ENCODE results near the gene RTKN2. TPM values are rescaled to one million over a fixed set of nuclear protein-coding genes. Genes with fewer than 3 reads are reported as not detected.

RTKN2 gene
- total RNA-seq, 1 experiment from 2014 or later, result 14.4 TPM

- Mint-ChIP-seq H3K36me3 (ENCODE audit: insufficient read depth in 1 of 3, low read depth in 3 of 3) (peaks cover 0 to 3% (median 0%) of the 10 kb centered on the region in 3 experiments; a peak in 3 of 7 replicates), H3K27ac (no peak overlapping the region), H3K27me3 (ENCODE audit: low read depth) (no peaks in the 10 kb centered on the region), H3K4me3 (no peak overlapping the region), H3K4me1 (no peaks in the 10 kb centered on the region), H3K9me3 (peaks cover 4 to 9% of the 10 kb centered on the region in 2 experiments; a peak in 3 of 5 replicates)
- H3K4me1 ChIP-seq (ENCODE audit: insufficient read depth, low read length), result no peaks in the 10 kb centered on the region
- no peak overlapping the region for H3K23ac ChIP-seq (ENCODE audit: insufficient read length, low read depth, low read length)
- no peaks in the 10 kb centered on the region for H3K79me1 ChIP-seq (ENCODE audit: insufficient read depth, low read depth, low read length, poor library complexity, severe bottlenecking)
- DNase-seq, result no peak
- H3T11ph ChIP-seq (ENCODE audit: low read length), result no peak overlapping the region
- H3K18ac ChIP-seq (ENCODE audit: insufficient read length, low read depth, low read length), result no peak overlapping the region
- no peak overlapping the region for H2AK5ac ChIP-seq (ENCODE audit: insufficient read length, low read length)
- H3K9me3 ChIP-seq (ENCODE audit: control insufficient read depth, low read depth, low read length), result no peaks in the 10 kb centered on the region
- no peak overlapping the region for H3K27ac ChIP-seq (ENCODE audit: insufficient read length, low read depth, low read length)
- H2AFZ ChIP-seq (ENCODE audit: low read length), result no peak overlapping the region
- WGBS (ENCODE audit: extremely low coverage, insufficient read length, low lambda C conversion rate), result no CpG with 5 or more reads among the region's 4 CpGs
- H4K5ac ChIP-seq (ENCODE audit: insufficient read length, low read depth, low read length), result no peak overlapping the region
- H3K14ac ChIP-seq (ENCODE audit: insufficient read depth, low read length), result no peak overlapping the region
- H2BK15ac ChIP-seq (ENCODE audit: low read depth, low read length), result no peak overlapping the region
- H3K9ac ChIP-seq (ENCODE audit: extremely low read depth, insufficient read length, low read length), result no peak overlapping the region
- H3K4ac ChIP-seq (ENCODE audit: low read depth, low read length), result no peak overlapping the region
- H3K23me2 ChIP-seq (ENCODE audit: insufficient read length, low read depth, low read length, poor library complexity, severe bottlenecking), result no peaks in the 10 kb centered on the region
- H4K20me1 ChIP-seq (ENCODE audit: control insufficient read depth, insufficient read depth, insufficient read length), result no peaks in the 10 kb centered on the region
- H3K27me3 ChIP-seq (ENCODE audit: insufficient read depth, low read length), result no peaks in the 10 kb centered on the region
- H3K56ac ChIP-seq (ENCODE audit: insufficient read length, low read depth, low read length), result no peak overlapping the region
- no peak overlapping the region for H2BK20ac ChIP-seq (ENCODE audit: low read depth, low read length, poor library complexity, severe bottlenecking)
- no peaks in the 10 kb centered on the region for H3K79me2 ChIP-seq (ENCODE audit: insufficient read depth, low read length)
- H3K4me2 ChIP-seq (ENCODE audit: insufficient read depth, insufficient read length, low read length), result no peak overlapping the region
- no peak overlapping the region for H4K8ac ChIP-seq (replicated peaks; ENCODE audit: insufficient read length, low read depth, low read length)
- no peak overlapping the region for H2BK12ac ChIP-seq (ENCODE audit: insufficient read length, low read depth, low read length)
- no peak overlapping the region for H4K91ac ChIP-seq (ENCODE audit: insufficient read length, low read depth, low read length)
- H2BK120ac ChIP-seq (ENCODE audit: low read depth, low read length, poor library complexity, severe bottlenecking), result no peak overlapping the region
- no peak overlapping the region for H2BK5ac ChIP-seq (ENCODE audit: insufficient read length, low read length)
- no peak for TF ChIP-seq CTCF (conservative IDR thresholded peaks at IDR 0.05)
These were observed 121.2 kb downstream of the RTKN2 start for GRCh38 chr10:62147425-62147824.

Measured in H9 (cell line).